ENCODE measurements around the gene GLB1L3. TPM values are rescaled to one million over a fixed set of nuclear protein-coding genes. Genes with fewer than 3 reads are reported as not detected.
"Not testable (repeated sequence)": the region's sequence is repeated elsewhere in the genome, so short reads cannot be mapped to it uniquely, and the experiment has no call there.

GLB1L3 gene
- total RNA-seq, 4 donors from 2014 or later: 5.1 to 6.1 (median 5.9) TPM

GRCh38 chr11:134273317-134273712 lies 2.9 kb upstream of the GLB1L3 start:
- H3K4me3 ChIP-seq: no peak overlapping the region
- whole genome bisulfite sequencing: 57% methylated on average over 3 of the region's 3 CpGs
- H3K36me3 ChIP-seq: no peaks in the 10 kb centered on the region
- TF ChIP-seq CTCF (IDR thresholded peaks at IDR 0.05) (no peak), POLR2A (IDR thresholded peaks at IDR 0.05) (no peak), EP300 (IDR thresholded peaks at IDR 0.05) (no peak), POLR2AphosphoS5 (IDR thresholded peaks at IDR 0.05) (no peak)
- no peak overlapping the region for H3K27ac ChIP-seq
- H3K9me3 ChIP-seq: no peaks in the 10 kb centered on the region
- H3K4me1 ChIP-seq: peaks cover 21% of the 10 kb centered on the region
- peaks cover 84% of the 10 kb centered on the region for H3K27me3 ChIP-seq
- no peak for DNase-seq (ENCODE audit: low spot score in 2 of 2)

GRCh38 chr11:134275188-134275533 lies 1.0 kb upstream of the GLB1L3 start:
- Histone ChIP-seq H3K4me1 (peaks cover 21% of the 10 kb centered on the region), H3K4me3 (peak overlapping the region; percentile 48), H3K27me3 (peaks cover 84% of the 10 kb centered on the region), H3K9me3 (no peaks in the 10 kb centered on the region), H3K27ac (no peak overlapping the region), H3K36me3 (no peaks in the 10 kb centered on the region)
- WGBS: 17% methylated on average over 5 of the region's 5 CpGs
- no peak for DNase-seq (ENCODE audit: low spot score in 2 of 2)
- no peak for TF ChIP-seq POLR2A (IDR thresholded peaks at IDR 0.05)
- TF ChIP-seq POLR2AphosphoS5 (IDR thresholded peaks at IDR 0.05): no peak
- TF ChIP-seq EP300 (IDR thresholded peaks at IDR 0.05): no peak
- no peak for TF ChIP-seq CTCF (IDR thresholded peaks at IDR 0.05)

GRCh38 chr11:134276396-134277182 lies 410 bp downstream of the GLB1L3 start:
- TF ChIP-seq POLR2A (IDR thresholded peaks at IDR 0.05): no peak
- TF ChIP-seq POLR2AphosphoS5 (IDR thresholded peaks at IDR 0.05): no peak
- no peak for TF ChIP-seq CTCF (IDR thresholded peaks at IDR 0.05)
- TF ChIP-seq EP300 (IDR thresholded peaks at IDR 0.05): no peak
- 2% methylated on average over 16 of the region's 88 CpGs for WGBS
- DNase-seq (ENCODE audit: low spot score in 2 of 2): peak in 1 of 2 donors; percentile 75
- H3K9me3 ChIP-seq: no peaks in the 10 kb centered on the region
- H3K36me3 ChIP-seq: no peaks in the 10 kb centered on the region
- H3K4me3 ChIP-seq: peak overlapping the region; percentile 48
- H3K27ac ChIP-seq: no peak overlapping the region
- H3K4me1 ChIP-seq: peaks cover 21% of the 10 kb centered on the region
- peaks cover 74% of the 10 kb centered on the region for H3K27me3 ChIP-seq

- Histone ChIP-seq H3K36me3 (no peaks in the 10 kb centered on the region), H3K9me3 (no peaks in the 10 kb centered on the region), H3K27ac (no peak overlapping the region), H3K4me3 (peak overlapping the region; percentile 48), H3K4me1 (peaks cover 22% of the 10 kb centered on the region), H3K27me3 (peaks cover 66% of the 10 kb centered on the region)
- 47% methylated on average over 36 of the region's 36 CpGs for WGBS
- no peak for DNase-seq (ENCODE audit: low spot score in 2 of 2)
- TF ChIP-seq POLR2A (IDR thresholded peaks at IDR 0.05) (no peak), EP300 (IDR thresholded peaks at IDR 0.05) (no peak), POLR2AphosphoS5 (IDR thresholded peaks at IDR 0.05) (no peak), CTCF (IDR thresholded peaks at IDR 0.05) (no peak)
Observed at GRCh38 chr11:134277183-134278001, 1.2 kb downstream of the GLB1L3 start.

- peaks cover 57% of the 10 kb centered on the region for H3K27me3 ChIP-seq
- TF ChIP-seq CTCF (IDR thresholded peaks at IDR 0.05) (no peak), POLR2AphosphoS5 (IDR thresholded peaks at IDR 0.05) (no peak), EP300 (IDR thresholded peaks at IDR 0.05) (no peak), POLR2A (IDR thresholded peaks at IDR 0.05) (no peak)
- no peak for DNase-seq (ENCODE audit: low spot score in 2 of 2)
- H3K9me3 ChIP-seq: no peaks in the 10 kb centered on the region
- peaks cover 27% of the 10 kb centered on the region for H3K4me1 ChIP-seq
- no peak overlapping the region for H3K27ac ChIP-seq
- H3K36me3 ChIP-seq: no peaks in the 10 kb centered on the region
- H3K4me3 ChIP-seq: no peak overlapping the region
- WGBS: 94% methylated on average over 4 of the region's 4 CpGs
Observed at GRCh38 chr11:134278356-134278755, 2.2 kb downstream of the GLB1L3 start.

- WGBS: 93% methylated on average over 6 of the region's 17 CpGs
- not testable (repeated sequence) for H3K4me3 ChIP-seq; H3K36me3 ChIP-seq; H3K9me3 ChIP-seq; DNase-seq (ENCODE audit: low spot score in 2 of 2); H3K27ac ChIP-seq
- peaks cover 12% of the 10 kb centered on the region for H3K4me1 ChIP-seq
- H3K27me3 ChIP-seq: peaks cover 24% of the 10 kb centered on the region
Observed at GRCh38 chr11:134281635-134282034, 5.5 kb downstream of the GLB1L3 start.
